Mucosa of gallbladder (tissue), 1 donor: ENCODE results near the gene TEX14. TPM values are rescaled to one million over a fixed set of nuclear protein-coding genes. Genes with fewer than 3 reads are reported as not detected.
"Not testable (repeated sequence)": the region's sequence is repeated elsewhere in the genome, so short reads cannot be mapped to it uniquely, and the experiment has no call there.

Experiments used
- DNase-seq: peaks from one replicate; pipeline ENCODE4 v3.0.0-alpha.2; 2020; ENCODE audit warnings: low spot score
- total RNA-seq: library from RNA; stranded (reverse); gene quantifications from one replicate; pipeline ENCODE4 v1.2.1, GENCODE V29; 2021
- donor health status: DM: no; HTN: no; CAD: no.

TEX14 gene
- total RNA-seq, 1 donor from 2014 or later = 0.32 TPM

DNA sequence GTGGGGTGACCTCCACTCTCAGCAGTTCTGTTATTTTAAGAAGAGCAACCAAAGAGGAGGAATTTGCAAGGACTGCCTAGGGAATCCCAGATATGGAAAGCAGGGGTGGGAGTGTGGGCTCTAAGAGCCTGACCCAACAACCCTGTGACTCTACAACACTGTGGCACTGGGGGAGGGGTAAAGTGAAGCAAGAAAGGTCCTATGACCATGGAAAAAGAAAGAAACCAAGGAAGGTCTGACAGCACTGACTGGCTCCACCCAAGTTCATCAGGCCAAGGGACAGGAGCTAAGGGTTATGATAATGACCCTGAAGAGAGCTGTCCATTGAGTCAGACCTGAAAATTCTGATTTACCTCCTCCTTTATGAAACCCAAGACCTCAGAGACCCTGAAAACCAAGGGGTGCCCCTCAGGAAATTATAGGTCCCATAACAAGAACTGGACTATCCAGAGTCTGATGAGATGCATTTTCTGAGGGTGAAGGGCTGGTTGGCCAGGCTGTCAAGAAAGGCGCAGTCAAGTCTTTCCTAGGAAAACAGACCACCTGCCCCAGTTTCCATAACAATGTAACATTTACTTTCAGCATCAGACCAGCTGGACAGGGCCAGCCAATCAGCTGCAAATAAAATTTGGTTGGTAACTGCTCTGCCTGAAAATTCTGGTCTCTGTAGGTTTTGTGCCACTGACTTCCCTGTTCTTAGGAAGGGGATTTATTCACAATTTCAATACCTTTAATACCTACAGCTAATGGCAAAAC, 123.6 kb downstream of the TEX14 start:
- DNase-seq = no peak

DNA sequence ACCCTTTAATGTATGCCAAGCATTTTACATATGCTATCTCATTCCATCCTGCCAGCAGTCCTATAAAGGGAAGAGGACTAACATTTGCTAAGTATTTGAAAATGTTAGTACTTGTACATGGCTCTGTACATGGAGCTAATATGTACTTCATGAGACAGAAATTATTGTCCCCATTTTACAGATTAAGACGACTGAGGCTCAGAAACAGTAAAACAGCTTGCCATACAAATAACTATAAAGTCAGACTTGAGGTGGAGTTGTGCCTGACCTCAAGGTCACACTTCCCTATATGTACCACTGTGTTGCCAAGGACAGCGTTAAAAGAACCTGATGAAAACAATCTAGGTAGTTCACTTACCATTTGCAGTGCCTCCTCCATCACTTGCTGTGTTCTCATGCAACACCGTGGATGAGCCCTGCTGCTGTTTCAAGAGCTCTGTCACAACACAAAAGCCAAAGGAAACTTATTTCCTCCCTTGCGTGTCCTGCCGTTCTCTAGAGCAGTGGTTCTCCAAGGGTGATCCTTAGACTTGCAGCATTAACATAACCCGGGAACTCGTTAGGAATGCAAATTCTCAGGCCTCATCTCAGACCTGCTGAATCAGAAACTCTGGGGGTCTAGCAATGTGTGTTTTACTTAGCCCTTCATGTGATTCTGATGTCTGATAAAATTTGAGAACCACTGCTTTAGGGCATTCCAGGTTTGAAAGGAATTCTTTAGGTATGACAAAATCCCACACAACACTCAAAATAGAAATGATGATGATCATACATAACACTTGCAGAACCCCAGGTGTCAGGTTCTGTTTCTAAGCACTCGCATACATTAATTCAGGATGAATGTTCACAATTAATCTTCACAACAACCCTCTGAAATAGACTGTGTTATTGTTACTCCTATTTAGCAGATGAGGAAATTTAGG, 126.2 kb downstream of the TEX14 start:
- no peak for DNase-seq

DNA sequence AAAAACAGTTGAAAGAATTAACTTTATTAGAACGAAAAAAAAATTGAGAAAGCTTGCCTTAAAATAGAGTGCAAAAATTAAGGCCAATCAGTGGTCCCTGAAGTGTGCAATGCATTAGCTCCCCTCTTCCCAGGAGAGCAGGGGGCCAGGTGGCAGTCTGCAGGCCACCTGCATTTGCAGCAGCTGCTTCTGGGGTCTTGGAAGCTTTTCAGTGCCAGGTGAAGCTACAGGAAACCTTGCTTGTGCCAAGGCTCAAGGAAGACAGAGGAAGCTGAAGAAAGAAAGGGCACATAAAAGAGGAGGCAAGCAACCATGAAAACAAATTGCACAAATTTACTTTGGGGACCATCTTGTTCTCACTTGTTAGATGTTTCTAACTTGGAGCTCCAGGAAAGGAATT, 126.9 kb downstream of the TEX14 start:
- no peak for DNase-seq

DNA sequence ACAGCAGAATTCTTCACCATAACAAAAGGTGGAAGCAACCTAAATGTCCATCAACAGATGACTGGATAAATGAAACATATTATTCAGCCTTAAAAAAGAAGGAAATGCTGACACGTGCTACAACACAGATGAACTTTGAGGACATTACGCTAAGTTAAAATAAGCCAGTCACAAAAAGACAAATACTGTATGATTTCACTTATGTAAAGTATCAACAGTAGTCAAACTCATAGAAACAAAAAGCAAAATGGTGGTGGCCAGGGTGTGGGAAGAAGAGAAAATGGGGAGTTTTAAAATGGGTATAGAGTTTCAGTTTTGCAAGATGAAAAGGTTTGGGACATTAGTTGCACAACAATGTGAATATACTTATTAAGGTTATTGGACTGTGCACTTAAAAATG, 127.6 kb downstream of the TEX14 start:
- no peak for DNase-seq

DNA sequence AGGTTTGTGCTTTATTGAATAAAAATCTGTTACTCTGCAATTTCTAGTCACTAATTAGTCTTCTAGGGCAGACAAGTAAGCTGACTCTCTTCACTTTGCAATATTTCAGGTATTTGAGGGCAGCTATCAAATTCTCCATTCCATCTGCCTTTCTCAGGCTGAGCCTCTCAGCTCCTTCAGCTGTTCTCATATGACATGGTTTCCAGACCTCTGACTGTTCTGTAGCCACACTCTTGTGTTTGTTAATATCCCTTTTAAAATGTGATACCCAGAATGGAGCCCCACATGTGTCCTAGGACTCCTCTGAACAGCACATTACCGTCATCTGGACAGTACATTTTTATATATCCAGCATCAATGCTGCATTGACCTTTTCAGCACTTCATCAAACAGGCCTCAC, 131.3 kb downstream of the TEX14 start:
- DNase-seq = no peak

DNA sequence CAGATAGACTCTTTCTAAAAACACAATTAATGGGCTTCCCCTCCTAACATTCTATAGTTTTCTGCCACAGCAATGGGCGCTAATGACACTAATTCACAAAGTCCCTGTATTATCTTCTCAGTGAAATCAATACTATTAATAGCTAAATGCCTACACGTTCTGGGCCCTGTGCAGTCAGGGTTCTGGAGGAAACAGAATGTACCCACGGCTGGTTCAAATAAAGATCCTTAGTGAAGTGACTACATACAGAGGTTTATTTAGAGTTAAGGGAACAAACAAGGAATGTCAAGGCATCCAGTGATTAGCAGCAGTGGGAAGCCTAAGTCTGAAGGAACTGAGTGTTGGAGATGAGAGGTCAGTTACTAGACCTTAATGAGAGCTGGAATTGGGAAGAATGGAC, 133.9 kb downstream of the TEX14 start:
- no peak for DNase-seq

DNA sequence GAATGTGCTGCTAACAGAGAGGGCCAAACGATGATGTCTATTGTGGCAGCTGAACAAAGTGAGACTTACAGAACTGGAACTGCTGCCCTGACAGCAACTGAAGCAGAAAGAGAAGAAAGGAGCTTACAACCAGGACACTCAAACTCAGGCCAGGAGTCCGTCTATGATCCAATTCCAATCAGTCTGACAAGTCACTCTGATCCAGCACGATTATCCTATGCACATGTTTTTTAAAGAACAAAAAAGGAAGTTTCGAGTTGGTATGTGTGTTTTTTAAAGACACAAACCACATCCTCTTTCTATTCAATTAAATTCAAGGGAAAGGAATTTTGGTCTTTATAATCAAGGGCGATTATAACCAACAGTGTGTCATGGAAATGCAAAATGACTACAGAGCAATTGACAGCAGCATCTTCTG, 135.0 kb downstream of the TEX14 start:
- DNase-seq = no peak

DNA sequence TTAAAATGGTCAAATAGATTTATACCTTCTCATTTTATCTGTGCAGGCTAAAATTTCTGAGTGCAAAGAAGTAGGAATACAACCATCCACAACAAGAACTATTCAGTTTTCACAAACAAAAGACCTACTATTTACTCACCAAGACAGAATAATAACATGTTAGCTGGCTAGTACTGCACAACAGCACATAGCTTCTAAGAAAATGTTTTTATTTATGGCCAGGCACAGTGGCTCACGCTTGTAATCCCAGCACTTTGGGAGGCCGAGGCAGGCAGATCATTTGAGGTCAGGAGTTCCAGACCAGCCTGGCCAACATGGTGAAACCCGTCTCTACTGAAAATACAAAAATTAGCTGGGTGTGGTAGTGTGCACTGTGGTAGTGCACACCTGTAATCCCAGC, 136.7 kb downstream of the TEX14 start:
- not testable (repeated sequence) for DNase-seq

DNA sequence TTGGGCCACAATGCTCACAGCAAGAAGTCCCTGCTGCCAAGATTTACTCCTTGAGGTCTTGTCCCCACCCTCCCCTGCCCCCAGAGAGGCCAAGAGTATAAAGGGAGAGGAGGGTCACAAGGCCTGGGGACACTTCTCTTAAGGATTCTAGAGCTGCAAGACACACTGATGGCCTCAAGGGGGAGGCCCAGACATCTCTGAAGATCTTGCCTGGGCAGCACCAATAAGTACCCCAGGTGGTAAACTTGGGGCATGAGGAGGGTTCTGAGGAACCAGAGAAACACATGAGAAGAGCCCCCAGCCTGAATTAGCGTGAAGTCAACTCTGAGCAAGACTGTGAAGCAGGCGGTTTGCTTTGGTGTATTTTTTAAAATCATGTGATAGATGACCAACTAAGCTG, 150.6 kb downstream of the TEX14 start:
- DNase-seq = no peak

DNA sequence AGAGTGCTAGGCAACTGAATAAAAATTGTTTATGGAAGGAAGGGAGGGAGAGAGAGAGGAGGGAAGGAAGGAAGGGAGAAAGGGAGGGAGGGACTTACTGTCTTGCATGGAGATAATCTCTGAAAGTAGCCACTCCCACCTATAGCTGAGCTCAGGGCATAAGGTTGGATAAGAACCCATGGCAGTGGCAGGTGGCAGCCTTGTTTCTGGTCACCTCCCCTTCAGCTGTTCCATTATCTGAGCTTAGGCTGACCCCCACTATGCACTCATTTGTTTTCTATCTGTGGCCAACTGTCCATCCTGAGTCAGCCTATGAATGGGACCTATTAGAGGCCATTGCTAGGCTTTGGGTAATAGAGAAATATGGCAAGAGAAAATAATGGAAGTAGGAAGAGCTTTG, 152.1 kb downstream of the TEX14 start:
- DNase-seq = no peak

DNA sequence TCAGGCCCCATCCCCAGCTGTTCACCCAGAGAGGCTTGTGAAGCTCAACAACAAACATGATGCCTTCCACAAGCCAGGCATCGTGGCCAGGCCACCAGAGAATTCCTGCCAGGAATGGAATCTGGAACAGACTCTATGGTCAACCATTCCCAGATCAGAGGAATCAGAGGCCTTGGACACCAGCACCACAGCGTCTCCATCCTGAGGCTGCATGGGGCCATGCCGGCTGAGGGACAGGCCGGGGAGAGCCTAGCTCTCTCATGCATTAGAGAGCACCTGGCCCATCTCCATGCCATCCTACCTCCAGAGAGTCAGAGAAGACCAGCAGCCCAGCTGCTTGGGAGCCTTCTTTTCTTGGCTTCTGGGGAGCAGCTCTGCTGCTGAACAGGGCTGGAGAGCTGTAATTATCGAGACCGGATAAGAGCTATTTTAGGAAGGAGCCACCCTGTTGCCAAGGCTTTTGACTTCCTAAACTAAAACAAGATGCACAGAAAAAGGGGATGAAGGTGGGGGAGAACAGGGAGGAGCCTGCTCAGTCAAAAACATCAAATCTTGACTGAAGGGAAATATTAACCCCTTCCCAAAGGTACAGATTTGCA, 152.9 kb downstream of the TEX14 start:
- no peak for DNase-seq

DNA sequence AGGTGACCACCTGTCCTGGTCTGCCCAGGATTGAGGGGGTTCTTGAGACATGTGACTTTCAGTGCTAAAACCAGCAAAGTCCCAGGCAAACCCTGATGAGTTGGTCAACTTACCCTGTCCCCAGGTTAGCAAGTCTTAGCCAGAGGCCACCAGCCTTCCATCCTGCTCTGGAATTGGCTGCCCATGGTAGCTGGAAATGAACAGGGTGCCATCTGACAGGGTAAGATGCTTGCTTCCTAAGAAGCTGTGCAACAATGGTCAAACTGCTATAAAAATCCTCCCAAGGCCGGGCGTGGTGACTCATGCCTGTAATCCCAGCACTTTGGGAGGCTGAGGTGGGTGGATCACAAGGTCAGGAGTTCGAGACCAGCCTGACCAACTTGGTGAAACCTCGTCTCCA, 154.6 kb downstream of the TEX14 start:
- no peak for DNase-seq

DNA sequence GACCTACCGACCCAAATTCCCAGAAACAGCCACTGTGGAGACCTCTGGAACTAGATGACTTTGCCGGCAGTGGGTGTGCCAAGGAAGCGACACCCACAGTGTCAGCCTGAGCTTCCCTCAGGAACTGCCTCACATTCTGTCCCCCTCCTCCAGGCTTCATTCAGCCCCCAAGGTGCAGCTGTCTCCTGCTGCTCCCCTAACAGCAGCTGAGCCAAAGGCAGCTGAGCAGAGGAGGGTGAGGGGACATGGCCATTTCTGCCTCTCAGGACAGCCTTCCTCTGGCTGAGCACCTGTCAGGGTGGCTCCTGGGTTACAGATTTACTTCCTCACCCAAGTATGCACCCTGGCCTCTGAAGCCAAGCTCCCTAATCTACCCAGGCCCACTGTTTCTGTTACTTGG, 155.3 kb downstream of the TEX14 start:
- DNase-seq = no peak

DNA sequence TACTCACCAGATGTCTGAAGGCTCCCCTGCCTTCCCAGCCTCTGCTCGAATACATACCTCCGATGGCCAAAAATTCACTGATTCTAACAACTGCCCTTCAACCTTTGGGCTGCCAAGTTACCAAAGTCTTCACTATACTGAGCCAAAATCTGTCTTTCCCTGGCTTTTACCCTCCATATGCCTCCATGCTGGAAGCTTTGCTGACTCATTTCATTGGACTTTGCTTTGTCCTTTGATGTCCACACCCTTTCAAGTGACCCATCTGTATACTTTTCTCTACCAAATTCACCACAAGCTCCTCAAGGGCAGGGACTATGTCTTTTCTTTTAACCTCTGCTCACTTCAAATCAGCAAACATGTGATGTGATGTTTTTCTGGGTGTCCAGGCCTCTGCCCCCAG, 156.4 kb downstream of the TEX14 start:
- DNase-seq = no peak

DNA sequence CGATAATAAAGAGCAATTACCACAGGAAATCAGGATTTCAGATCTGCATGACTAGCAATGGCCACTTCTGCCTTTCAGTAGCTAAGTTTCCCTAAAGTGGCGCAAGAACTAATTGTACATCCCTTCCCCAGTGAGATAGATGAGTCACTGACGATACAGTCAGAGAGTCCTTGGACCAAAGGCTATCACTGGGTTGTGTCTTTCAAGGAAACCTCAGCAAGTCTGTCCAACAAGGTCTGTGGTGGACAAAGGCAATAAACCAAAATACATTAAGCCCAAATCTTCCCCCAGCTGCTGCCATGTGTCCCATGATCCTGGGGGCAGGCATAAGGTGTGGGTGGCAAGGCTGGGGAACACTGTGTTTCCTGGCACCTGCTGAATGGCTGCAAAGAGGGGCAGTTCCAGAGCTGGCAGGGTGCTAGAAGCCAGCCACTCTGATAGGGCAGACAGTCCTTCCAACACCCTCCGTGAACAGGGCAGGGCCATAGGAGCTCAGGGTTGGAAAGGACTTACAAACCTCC, 156.9 kb downstream of the TEX14 start:
- DNase-seq = no peak

DNA sequence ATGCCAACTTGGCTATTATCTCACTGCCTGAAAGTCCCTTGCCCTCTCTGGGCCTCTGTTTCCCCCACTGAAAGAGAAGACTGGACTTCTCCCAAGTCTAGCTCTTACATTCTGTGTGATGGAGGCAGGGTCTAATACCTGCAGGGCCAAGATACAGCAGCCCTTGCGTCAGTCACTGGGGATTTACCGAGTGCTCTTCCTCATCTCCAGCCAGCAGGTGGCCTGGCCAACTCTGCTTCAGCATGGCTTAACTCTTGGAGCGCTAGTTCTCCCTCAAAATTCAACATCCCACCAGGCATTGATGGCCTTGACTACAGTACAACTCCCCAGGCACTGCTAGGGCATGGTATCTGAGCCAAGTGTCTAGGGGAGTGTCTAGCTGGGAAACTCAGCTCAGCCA, 157.5 kb downstream of the TEX14 start:
- DNase-seq = no peak

DNA sequence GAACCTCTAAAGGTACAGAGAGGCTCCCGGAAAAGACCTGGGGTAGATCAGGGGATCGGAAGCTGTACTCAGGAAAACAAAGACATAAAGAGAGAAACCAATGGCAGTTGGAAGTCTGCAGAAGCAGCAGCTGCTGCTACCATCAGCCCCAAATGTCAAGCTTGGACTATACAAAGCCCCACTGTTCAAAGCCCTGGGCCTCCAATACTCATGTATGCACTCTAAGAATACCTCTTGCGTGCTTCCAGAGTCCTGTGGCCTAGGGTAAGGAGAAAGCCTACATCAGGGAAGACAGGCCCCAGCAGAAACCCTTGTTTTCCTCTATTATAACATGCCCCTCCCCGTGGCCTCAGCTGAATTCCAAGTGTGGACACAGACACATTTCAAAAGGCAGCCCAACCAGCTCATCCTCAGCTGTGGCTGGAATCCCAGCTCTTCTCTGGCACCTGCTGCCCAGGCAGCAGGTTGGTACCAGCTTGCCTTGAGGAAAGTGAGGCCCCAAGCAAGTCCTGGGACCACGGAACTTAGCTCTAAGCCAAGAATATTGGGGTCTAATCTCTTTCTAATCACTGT, 158.1 kb downstream of the TEX14 start:
- no peak for DNase-seq

DNA sequence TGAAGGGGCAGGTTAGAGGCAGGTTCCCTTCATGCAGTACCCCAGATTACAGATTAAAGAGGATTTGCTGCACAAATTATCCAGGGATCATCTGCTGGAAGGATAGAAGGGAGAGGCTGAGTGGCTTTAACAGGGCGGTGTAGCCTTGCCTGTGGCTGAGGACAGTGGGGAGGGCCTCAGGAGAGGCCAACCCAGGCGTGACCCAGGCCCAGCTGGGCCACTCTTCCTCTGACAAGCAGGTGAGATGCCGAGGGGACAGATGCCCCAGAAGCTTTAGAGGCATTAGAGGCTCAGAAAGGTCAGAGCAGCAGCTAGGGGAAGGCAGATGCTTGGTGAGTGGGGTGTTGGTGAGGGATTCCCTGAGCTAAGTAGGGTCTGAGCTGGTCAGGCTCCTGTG, 159.3 kb downstream of the TEX14 start:
- no peak for DNase-seq

DNA sequence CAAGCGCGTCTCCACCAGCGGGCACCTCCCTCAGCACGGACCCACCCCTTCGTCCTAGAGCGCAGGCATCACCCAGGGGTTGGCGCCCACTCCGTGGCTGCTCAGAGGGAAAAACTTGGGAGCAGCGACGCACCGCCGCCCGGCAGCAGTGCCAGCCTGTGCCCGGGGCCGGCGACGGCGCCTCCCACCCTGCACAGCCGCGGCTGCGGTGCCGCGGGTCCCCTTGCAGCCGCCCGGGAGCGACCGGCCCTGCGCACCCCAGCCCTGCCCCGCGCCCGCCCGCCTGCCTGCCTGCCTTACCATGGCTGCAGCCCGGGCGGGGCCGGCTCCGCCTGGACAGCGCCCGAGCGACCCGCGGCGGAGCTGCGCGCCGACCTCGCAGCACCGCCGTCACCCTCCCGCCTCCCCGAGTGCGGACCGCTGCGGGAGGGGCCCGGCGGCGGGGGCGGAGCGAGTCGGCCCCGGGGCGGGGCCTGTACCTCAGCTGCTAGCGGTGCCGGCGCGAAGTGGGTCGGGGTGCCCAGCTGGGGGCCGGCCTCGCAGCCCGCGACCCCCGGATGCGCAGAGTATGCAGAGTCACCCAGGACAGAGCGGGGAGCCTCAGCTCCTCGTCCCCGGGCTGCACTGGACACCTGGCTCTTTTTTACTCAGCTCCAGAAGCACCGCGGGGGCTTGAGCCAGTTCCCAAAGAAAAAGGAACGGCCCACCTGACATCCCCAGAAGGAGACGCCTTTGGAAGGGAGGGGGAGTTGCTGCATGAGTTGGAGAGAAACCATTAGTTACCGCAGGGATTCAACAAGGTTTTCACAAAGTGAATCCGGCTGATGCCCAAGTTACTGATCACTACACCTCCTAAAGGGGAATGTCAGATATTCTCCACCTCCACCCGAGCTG, 159.9 kb downstream of the TEX14 start:
- peak; percentile 49 for DNase-seq

DNA sequence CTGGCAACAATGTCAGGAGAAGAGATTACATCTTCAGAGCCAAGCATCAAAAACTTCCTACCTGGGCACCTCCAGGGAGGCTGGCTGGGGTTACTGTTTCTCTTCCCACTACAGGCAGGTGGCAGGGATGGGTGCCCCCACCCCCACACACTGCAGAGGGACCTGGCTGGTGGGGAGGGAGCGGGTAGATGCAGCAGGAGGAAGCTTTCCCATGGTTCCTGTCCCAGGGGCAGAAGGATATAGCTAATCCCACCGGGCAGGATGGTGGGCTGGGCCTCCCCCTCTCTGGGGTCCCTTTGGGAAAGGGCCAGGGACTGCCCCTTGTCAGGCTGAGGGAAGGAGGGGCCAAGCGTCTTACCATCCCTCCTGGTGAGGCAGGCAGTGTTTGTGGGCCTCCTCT, 160.7 kb downstream of the TEX14 start:
- no peak for DNase-seq

DNA sequence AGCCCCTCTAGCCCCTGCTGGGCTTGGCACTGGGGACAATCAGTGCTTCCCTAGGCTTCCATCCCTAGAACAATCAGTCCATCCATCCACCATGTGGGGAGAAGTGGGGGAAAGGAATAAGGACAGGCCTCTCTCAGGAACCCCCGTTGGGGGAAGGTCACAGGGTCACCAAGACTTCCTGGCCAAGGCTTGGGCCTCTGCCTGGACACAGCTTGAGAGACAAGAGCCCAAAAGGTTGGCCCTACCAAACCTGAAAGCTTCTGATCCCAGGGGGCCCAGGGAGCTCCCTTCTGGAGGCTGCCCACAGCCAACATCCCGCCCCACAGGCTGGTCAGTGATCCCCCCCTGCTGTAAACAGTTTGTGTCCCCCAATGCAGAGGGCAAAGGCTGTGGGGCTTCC, 161.2 kb downstream of the TEX14 start:
- no peak for DNase-seq
